H1 (cell line): ENCODE data around the gene ANKRD65. TPM values are rescaled to one million over a fixed set of nuclear protein-coding genes. Genes with fewer than 3 reads are reported as not detected.

ENCODE experiments used
- CTCF ChIA-PET: fragments of 300-600 bp; sonication (Branson Sonifier 250); formaldehyde crosslinking; loops from one replicate; lab custom pipeline; 2021; ENCODE audit not compliant: partially characterized antibody; lab: Charles Lee
- POLR2A ChIA-PET: fragments of 300-600 bp; sonication (Branson Sonifier 250); formaldehyde crosslinking; loops from one replicate; lab custom pipeline; 2021; ENCODE audit warnings: inconsistent platforms; ENCODE audit not compliant: partially characterized antibody; lab: Charles Lee
- DNase-seq, 2 experiments: peaks; one replicate each; pipeline versions ENCODE4 v3.0.0 to v3.0.0-alpha.2; 2010 to 2022; ENCODE audit warnings: low spot score in 2 of 2, low read depth in 1 of 2, mixed read lengths in 1 of 2
- FAIRE-seq: peaks from 2 replicates; lab custom pipeline; 2011; peaks lifted over from hg19 to GRCh38; lab: Jason Lieb, UNC
- H2AFZ ChIP-seq: 2 replicates; pipeline ENCODE4 v1.8.1; 2012; ENCODE audit warnings: low read length, inconsistent platforms
- H2AK5ac ChIP-seq: 2 replicates; pipeline ENCODE4 v1.6.1; 2013; ENCODE audit warnings: low read depth, low read length
- H2BK120ac ChIP-seq: replicated peaks from 2 replicates; pipeline ENCODE3; 2013; ENCODE audit warnings: low read depth, low read length, inconsistent platforms
- H2BK12ac ChIP-seq: 2 replicates; pipeline ENCODE4 v1.6.1; 2013; ENCODE audit warnings: low read depth, low read length
- H2BK15ac ChIP-seq: 2 replicates; pipeline ENCODE4 v1.6.1; 2013; ENCODE audit warnings: low read length
- H2BK20ac ChIP-seq: 2 replicates; pipeline ENCODE4 v1.6.1; 2013; ENCODE audit warnings: low read length
- H2BK5ac ChIP-seq: 2 replicates; pipeline ENCODE4 v1.6.1; 2013; ENCODE audit warnings: low read depth, low read length
- H3K14ac ChIP-seq: 2 replicates; pipeline ENCODE4 v1.6.1; 2013; ENCODE audit warnings: inconsistent platforms; ENCODE audit not compliant: insufficient read length
- H3K18ac ChIP-seq: 2 replicates; pipeline ENCODE4 v1.6.1; 2013; ENCODE audit warnings: low read length; ENCODE audit errors: extremely low read depth
- H3K23ac ChIP-seq: 2 replicates; pipeline ENCODE4 v1.6.1; 2013; ENCODE audit warnings: inconsistent platforms; ENCODE audit not compliant: insufficient read length
- H3K23me2 ChIP-seq: 2 replicates; pipeline ENCODE4 v1.6.1; 2013; ENCODE audit warnings: low read depth, low read length
- H3K27ac ChIP-seq: 2 replicates; pipeline ENCODE4 v1.6.1; 2011; ENCODE audit warnings: low read depth, low read length, inconsistent platforms
- H3K27me3 ChIP-seq, 4 experiments: replicated peaks in 1 of 4; 1 replicate in 1 of 4; 2 replicates in 3 of 4; pipeline versions ENCODE4 v1.6.1 to v1.8.1; 2011 to 2013; ENCODE audit warnings: low read length in 3 of 4, mild to moderate bottlenecking in 3 of 4, inconsistent platforms in 2 of 4, mixed read lengths in 2 of 4, moderate library complexity in 1 of 4; ENCODE audit not compliant: control insufficient read depth in 3 of 4, insufficient read depth in 3 of 4; ENCODE audit errors: extremely low read depth in 1 of 4
- H3K36me3 ChIP-seq, 4 experiments: 2 replicates each; pipeline versions ENCODE4 v1.6.1 to v1.8.1; 2011 to 2013; ENCODE audit warnings: mild to moderate bottlenecking in 4 of 4, low read length in 3 of 4, moderate library complexity in 2 of 4, control low read depth in 1 of 4, inconsistent platforms in 1 of 4; ENCODE audit not compliant: insufficient read depth in 4 of 4, control insufficient read depth in 2 of 4
- H3K4ac ChIP-seq: replicated peaks from 2 replicates; pipeline ENCODE3; 2013; ENCODE audit warnings: low read length, low read depth, mixed read lengths, inconsistent platforms; ENCODE audit not compliant: insufficient read length
- H3K4me1 ChIP-seq, 4 experiments: replicated peaks in 1 of 4; 1 replicate in 1 of 4; 2 replicates in 3 of 4; pipeline versions ENCODE4 v1.6.1 to v1.8.1; 2011 to 2013; ENCODE audit warnings: low read length in 3 of 4, inconsistent platforms in 2 of 4, mixed read lengths in 1 of 4; ENCODE audit not compliant: insufficient read depth in 4 of 4, control insufficient read depth in 3 of 4
- H3K4me2 ChIP-seq, 2 experiments: 2 replicates each; pipeline versions ENCODE4 v1.6.1 to v1.8.1; 2011 to 2013; ENCODE audit warnings: low read depth in 2 of 2, low read length in 2 of 2, control low read depth in 1 of 2, inconsistent platforms in 1 of 2, mild to moderate bottlenecking in 1 of 2; ENCODE audit not compliant: insufficient read depth in 1 of 2
- H3K4me3 ChIP-seq, 4 experiments: fragments of 200-600, 300-600 bp in 1 of 4; sonication (generic), shearing (Covaris generic), sonication (Bioruptor Twin) in 1 of 4; 2 replicates each; pipeline versions ENCODE4 v1.5.1 to v1.8.1; 2011 to 2016; ENCODE audit warnings: low read length in 4 of 4, low read depth in 3 of 4, control low read depth in 2 of 4, inconsistent platforms in 2 of 4, mild to moderate bottlenecking in 2 of 4, mixed read lengths in 1 of 4, moderate library complexity in 1 of 4; ENCODE audit not compliant: insufficient read depth in 2 of 4; ENCODE audit errors: extremely low read depth in 1 of 4
- H3K56ac ChIP-seq: replicated peaks from 2 replicates; pipeline ENCODE3; 2013; ENCODE audit warnings: low read depth, mild to moderate bottlenecking, mixed read lengths, low read length, inconsistent platforms; ENCODE audit not compliant: insufficient read length
- H3K79me1 ChIP-seq: 2 replicates; pipeline ENCODE4 v1.6.1; 2013; ENCODE audit warnings: low read depth, low read length, control low read depth
- H3K79me2 ChIP-seq, 2 experiments: 2 replicates each; pipeline versions ENCODE4 v1.6.1 to v1.8.1; 2012 to 2013; ENCODE audit warnings: low read length in 2 of 2, mild to moderate bottlenecking in 2 of 2, inconsistent platforms in 1 of 2; ENCODE audit not compliant: insufficient read depth in 2 of 2, control insufficient read depth in 1 of 2
- H3K9ac ChIP-seq, 4 experiments: replicated peaks in 1 of 4; 1 replicate in 1 of 4; 2 replicates in 3 of 4; pipeline versions ENCODE4 v1.6.1 to v1.8.1; 2011 to 2013; ENCODE audit warnings: low read depth in 3 of 4, low read length in 3 of 4, control low read depth in 2 of 4, mild to moderate bottlenecking in 2 of 4, moderate library complexity in 2 of 4, inconsistent platforms in 1 of 4; ENCODE audit errors: extremely low read depth in 1 of 4
- H3K9me3 ChIP-seq, 2 experiments: 2 replicates each; pipeline versions ENCODE4 v1.6.1 to v1.8.1; 2012 to 2013; ENCODE audit warnings: mild to moderate bottlenecking in 2 of 2, moderate library complexity in 2 of 2, control low read depth in 1 of 2, inconsistent platforms in 1 of 2, low read depth in 1 of 2, low read length in 1 of 2, mixed read lengths in 1 of 2; ENCODE audit not compliant: insufficient read depth in 2 of 2
- H4K20me1 ChIP-seq, 2 experiments: replicated peaks in 1 of 2; 2 replicates each; pipeline versions ENCODE3 to v1.8.1; 2011 to 2013; ENCODE audit warnings: inconsistent platforms in 2 of 2, low read length in 2 of 2, mild to moderate bottlenecking in 1 of 2; ENCODE audit not compliant: insufficient read depth in 2 of 2, control insufficient read depth in 1 of 2
- H4K5ac ChIP-seq: 2 replicates; pipeline ENCODE4 v1.6.1; 2013; ENCODE audit warnings: low read length, low read depth, mixed read lengths, inconsistent platforms; ENCODE audit not compliant: insufficient read length
- H4K8ac ChIP-seq: 2 replicates; pipeline ENCODE4 v1.8.0; 2013; ENCODE audit warnings: mild to moderate bottlenecking, moderate library complexity, low read length, inconsistent platforms; ENCODE audit not compliant: insufficient read depth; ENCODE audit errors: extremely low read depth
- H4K91ac ChIP-seq: replicated peaks from 2 replicates; pipeline ENCODE3; 2013; ENCODE audit warnings: low read length, mixed read lengths, inconsistent platforms; ENCODE audit not compliant: insufficient read length
- ATF3 ChIP-seq: IDR thresholded peaks from 2 replicates; pipeline ENCODE4 v1.6.1; 2011; ENCODE audit warnings: low read depth, mild to moderate bottlenecking, low read length; ENCODE audit not compliant: insufficient read depth
- CBX5 ChIP-seq: fragments of 300-800, 300-1000 bp; sonication (generic); IDR thresholded peaks from 2 replicates; pipeline ENCODE4 v1.7.1; 2016; ENCODE audit warnings: antibody characterized with exemption, low read length, low read depth
- CHD1 ChIP-seq: IDR thresholded peaks from 2 replicates; pipeline ENCODE4 v1.6.1; 2012; ENCODE audit warnings: low read depth, low read length, improper control_type of control experiment
- E2F6 ChIP-seq: IDR thresholded peaks from 2 replicates; pipeline ENCODE4 v1.6.1; 2012; ENCODE audit warnings: inconsistent platforms
- NRF1 ChIP-seq: IDR thresholded peaks from 2 replicates; pipeline ENCODE4 v1.6.1; 2011; ENCODE audit warnings: mild to moderate bottlenecking, low read depth, low read length, improper control_type of control experiment
- SIN3A ChIP-seq, 2 experiments: IDR thresholded peaks in 1 of 2; conservative IDR thresholded peaks in 1 of 2; 2 replicates each; pipeline ENCODE4 v1.6.1; 2011 to 2012; ENCODE audit warnings: low read length in 2 of 2, improper control_type of control experiment in 1 of 2, low read depth in 1 of 2, mild to moderate bottlenecking in 1 of 2
- SP2 ChIP-seq: IDR thresholded peaks from 2 replicates; pipeline ENCODE4 v1.6.1; 2012; ENCODE audit warnings: mild to moderate bottlenecking, low read length, inconsistent platforms
- WGBS, 2 experiments: shearing (Covaris generic) in 1 of 2; methylation state at CpG; one replicate each; pipeline versions ENCODE4 v1.1.6 to v1.1.7; 2013 to 2015; ENCODE audit warnings: low lambda C conversion rate in 2 of 2, mixed read lengths in 2 of 2, inconsistent platforms in 1 of 2, low coverage in 1 of 2, missing lambda C conversion rate in 1 of 2; ENCODE audit not compliant: insufficient replicate concordance in 2 of 2, insufficient coverage in 1 of 2, insufficient read length in 1 of 2; ENCODE audit errors: extremely low coverage in 1 of 2, missing lambda C conversion rate in 1 of 2; 5-methylcytosine and 5-hydroxymethylcytosine counted together
- polyA plus RNA-seq, 7 experiments: library from polyadenylated mRNA; depleted of rRNA in 3 of 7; stranded (reverse) in 5 of 7; unstranded in 2 of 7; fragments of >200 nt in 5 of 7; fragments of 200-250 nt in 2 of 7; gene quantifications; 1 replicate in 5 of 7; 2 replicates in 1 of 7; 4 replicates in 1 of 7; pipeline versions ENCODE4 v1.2.1 to v1.2.3, GENCODE V29; 2011 to 2013; ENCODE audit warnings: missing spikeins in 2 of 7, mixed read lengths in 2 of 7
- total RNA-seq: library from RNA; stranded (reverse); fragmentation: NEBNext Ultra II Directional; extraction: Animal tissue kit (Norgen Biotek cat#: 25700); gene quantifications from 2 replicates; pipeline ENCODE4 v1.2.1, GENCODE V29; 2021

The ANKRD65 gene
- total and polyA plus RNA-seq, 2 of the 8 experiments (the other 6 are each of a cell fraction or from before 2014, with no cell fraction given): 1.8 to 2.0 TPM

DNA sequence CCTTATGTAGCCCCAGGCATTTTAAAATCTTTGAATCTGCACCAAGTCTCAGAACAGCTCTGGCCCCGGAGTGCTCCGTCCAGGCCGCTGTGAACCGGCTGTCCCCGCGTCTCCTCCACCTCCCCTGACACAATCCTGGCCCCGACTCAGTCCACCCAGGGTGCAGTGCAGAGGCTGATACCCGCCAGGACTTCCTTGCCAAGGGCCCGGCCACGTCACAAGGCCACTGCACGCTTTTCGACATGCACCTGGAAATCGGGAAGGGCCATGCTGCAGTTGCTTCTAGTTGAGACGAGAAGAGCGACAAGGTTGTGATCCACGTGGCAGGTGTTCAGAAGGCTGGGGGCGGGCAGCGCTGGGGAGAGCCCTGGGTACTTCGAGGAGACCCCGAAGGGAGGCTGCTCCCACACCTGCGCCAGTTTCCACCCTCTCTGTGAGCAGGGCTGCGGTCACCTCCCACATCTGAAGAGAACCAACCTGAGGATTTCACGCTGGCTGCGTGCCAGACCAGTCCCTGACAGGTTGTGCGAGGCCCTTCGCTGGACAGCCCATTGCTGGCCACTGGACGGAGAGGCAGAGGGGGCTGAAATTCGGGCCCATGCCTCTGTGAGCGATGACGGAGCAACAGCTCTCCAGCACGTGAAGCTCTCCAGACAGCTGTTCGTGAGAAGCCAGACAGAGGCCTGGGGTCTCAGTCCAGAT, 21.1 kb upstream of the ANKRD65 start:
- H4K5ac ChIP-seq: no peak overlapping the region
- H3K14ac ChIP-seq: no peak overlapping the region
- H3K18ac ChIP-seq: no peak overlapping the region
- H3K27ac ChIP-seq: no peak overlapping the region
- H2AFZ ChIP-seq: no peak overlapping the region
- TF ChIP-seq E2F6: no peak
- TF ChIP-seq ATF3: no peak
- no peak for TF ChIP-seq CBX5
- no peak for TF ChIP-seq NRF1
- no peak for TF ChIP-seq CHD1
- TF ChIP-seq SP2: no peak
- no peak for TF ChIP-seq SIN3A (conservative IDR thresholded peaks at IDR 0.05 in 1 of 2, IDR thresholded peaks at IDR 0.05 in 1 of 2; ENCODE audit: low read depth in 1 of 2, low read length in 2 of 2)
- FAIRE-seq (no peak), DNase-seq (no peak)
- no peak overlapping the region for H2AK5ac ChIP-seq
- peaks cover 0 to 7% (median 0%) of the 10 kb centered on the region in 4 experiments; a peak in 1 of 8 replicates for H3K36me3 ChIP-seq
- H2BK20ac ChIP-seq: no peak overlapping the region
- peaks cover 0 to 2% of the 10 kb centered on the region in 2 experiments for H4K20me1 ChIP-seq
- H3K23ac ChIP-seq: no peak overlapping the region
- H3K9ac ChIP-seq: no peak overlapping the region
- no peaks in the 10 kb centered on the region for H3K9me3 ChIP-seq
- no peak overlapping the region for H3K56ac ChIP-seq
- no peak overlapping the region for H3K4ac ChIP-seq
- H3K23me2 ChIP-seq: no peaks in the 10 kb centered on the region
- no peak overlapping the region for H2BK12ac ChIP-seq
- POLR2A ChIA-PET: interaction anchor here (1.0 to 22.9 kb wide), 8 partner anchors 9 to 67 kb away, joined by 3 to 515 read pairs (median 4); partner anchors contain the start of genes AURKAIP1, CCNL2 and MRPL20
- H3K79me2 ChIP-seq: no peaks in the 10 kb centered on the region; a peak in 1 of 4 replicates
- H3K79me1 ChIP-seq: no peaks in the 10 kb centered on the region
- H2BK15ac ChIP-seq: no peak overlapping the region
- CTCF ChIA-PET: interaction anchor here (0.7 to 4.3 kb wide), 15 partner anchors 9 to 129 kb away, joined by 3 to 36 read pairs (median 5); partner anchors contain the start of genes CCNL2 and MRPL20
- no peak overlapping the region for H2BK5ac ChIP-seq
- no peaks in the 10 kb centered on the region for H3K27me3 ChIP-seq
- WGBS, 2 experiments: 95% methylated on average over 32 of the region's 32 CpGs; no CpG with 5 or more reads in 1 of the 2 experiments
- H3K4me3 ChIP-seq: no peak overlapping the region
- H4K91ac ChIP-seq: no peak overlapping the region
- no peak overlapping the region for H3K4me2 ChIP-seq
- peak overlapping the region; percentile 74 for H4K8ac ChIP-seq
- H3K4me1 ChIP-seq: peaks cover 0 to 2% (median 0%) of the 10 kb centered on the region in 4 experiments; a peak in 1 of 7 replicates
- no peak overlapping the region for H2BK120ac ChIP-seq
